ENCODE measurements around the gene EDDM3A. TPM values are rescaled to one million over a fixed set of nuclear protein-coding genes. Genes with fewer than 3 reads are reported as not detected.

Gene EDDM3A
- polyA plus RNA-seq, 1 donor (not counting 4 experiments of a cell fraction or from before 2014, with no cell fraction given): not detected

GRCh38 chr14:20781803-20782202 lies 36.1 kb downstream of the EDDM3A start:
- no peaks in the 10 kb centered on the region for H3K9me1 ChIP-seq (ENCODE audit: control insufficient read depth, extremely low read depth, insufficient read depth, low read length)
- no peak for FAIRE-seq
- TF ChIP-seq CTCF (optimal IDR thresholded peaks at IDR 0.05 in 1 of 3, IDR thresholded peaks at IDR 0.05 in 1 of 3, conservative IDR thresholded peaks at IDR 0.05 in 1 of 3; ENCODE audit: extremely low read depth in 1 of 3, insufficient read depth in 2 of 3, low read length in 3 of 3) (no peak), EZH2 (IDR thresholded peaks at IDR 0.05; ENCODE audit: low read length) (no peak)

GRCh38 chr14:20782280-20782890 lies 36.7 kb downstream of the EDDM3A start:
- Histone ChIP-seq H3K9me3 (ENCODE audit: control insufficient read depth, low read depth, low read length) (no peaks in the 10 kb centered on the region), H3K4me2 (ENCODE audit: control insufficient read depth, extremely low read depth, insufficient read depth, low read depth, low read length) (no peak overlapping the region), H3K4me1 (ENCODE audit: control insufficient read depth, extremely low read depth, insufficient read depth, low read length) (no peaks in the 10 kb centered on the region), H3K4me3 (ENCODE audit: control insufficient read depth in 2 of 3, extremely low read depth in 1 of 3, insufficient read depth in 2 of 3, low read depth in 1 of 3, low read length in 3 of 3) (peak overlapping the region in 1 of 3 experiments; percentile 2), H4K20me1 (ENCODE audit: control insufficient read depth, extremely low read depth, insufficient read depth, low read length) (no peaks in the 10 kb centered on the region), H3K27me3 (ENCODE audit: control insufficient read depth, extremely low read depth, insufficient read depth, low read length) (no peaks in the 10 kb centered on the region), H3K36me3 (ENCODE audit: control insufficient read depth in 2 of 2, extremely low read depth in 1 of 2, insufficient read depth in 2 of 2, low read length in 2 of 2) (no peaks in the 10 kb centered on the region), H3K9me1 (ENCODE audit: control insufficient read depth, extremely low read depth, insufficient read depth, low read length) (no peaks in the 10 kb centered on the region), H3K27ac (ENCODE audit: control insufficient read depth, insufficient read depth, low read length) (no peak overlapping the region), H3K9ac (ENCODE audit: control insufficient read depth, extremely low read depth, insufficient read depth, low read length) (no peak overlapping the region), H3K79me2 (ENCODE audit: control insufficient read depth, insufficient read depth, low read length) (no peaks in the 10 kb centered on the region), H2AFZ (ENCODE audit: control insufficient read depth, low read length) (peak overlapping the region; percentile 5)
- dilution Hi-C loops (cut with MboI; ENCODE audit: extremely low pct_ligation_motif_present, low sequenced_read_pairs): no loop called here
- TF ChIP-seq CTCF (optimal IDR thresholded peaks at IDR 0.05 in 1 of 3, IDR thresholded peaks at IDR 0.05 in 1 of 3, conservative IDR thresholded peaks at IDR 0.05 in 1 of 3; ENCODE audit: extremely low read depth in 1 of 3, insufficient read depth in 2 of 3, low read length in 3 of 3): no peak
- no peak for TF ChIP-seq EZH2 (IDR thresholded peaks at IDR 0.05; ENCODE audit: low read length)
- DNase-seq (ENCODE audit: low read depth, low spot score) (no peak), FAIRE-seq (no peak)

More at GRCh38 chr14:20781803-20782202, 36.1 kb downstream of the EDDM3A start:
- Histone ChIP-seq H3K9ac (ENCODE audit: control insufficient read depth, extremely low read depth, insufficient read depth, low read length) (no peak overlapping the region), H3K4me1 (ENCODE audit: control insufficient read depth, extremely low read depth, insufficient read depth, low read length) (no peaks in the 10 kb centered on the region), H3K4me3 (ENCODE audit: control insufficient read depth in 2 of 3, extremely low read depth in 1 of 3, insufficient read depth in 2 of 3, low read depth in 1 of 3, low read length in 3 of 3) (no peak overlapping the region), H3K27me3 (ENCODE audit: control insufficient read depth, extremely low read depth, insufficient read depth, low read length) (no peaks in the 10 kb centered on the region), H3K79me2 (ENCODE audit: control insufficient read depth, insufficient read depth, low read length) (no peaks in the 10 kb centered on the region), H3K4me2 (ENCODE audit: control insufficient read depth, extremely low read depth, insufficient read depth, low read depth, low read length) (no peak overlapping the region), H3K27ac (ENCODE audit: control insufficient read depth, insufficient read depth, low read length) (no peak overlapping the region), H4K20me1 (ENCODE audit: control insufficient read depth, extremely low read depth, insufficient read depth, low read length) (no peaks in the 10 kb centered on the region), H3K36me3 (ENCODE audit: control insufficient read depth in 2 of 2, extremely low read depth in 1 of 2, insufficient read depth in 2 of 2, low read length in 2 of 2) (no peaks in the 10 kb centered on the region), H2AFZ (ENCODE audit: control insufficient read depth, low read length) (no peak overlapping the region), H3K9me3 (ENCODE audit: control insufficient read depth, low read depth, low read length) (no peaks in the 10 kb centered on the region)
- DNase-seq (ENCODE audit: low read depth, low spot score): no peak
- dilution Hi-C loops (cut with MboI; ENCODE audit: extremely low pct_ligation_motif_present, low sequenced_read_pairs): no loop called here

Measured in keratinocyte (primary cell).